Esophagus squamous epithelium (tissue), 4 donors: ENCODE data around the gene PTPRN2.

ENCODE experiments used
- POLR2A ChIP-seq, 4 donors: fragments of 450-650 bp; IDR thresholded peaks; one replicate each; pipeline ENCODE4 v1.6.1; 2017; ENCODE audit warnings: antibody characterized with exemption in 4 of 4, mild to moderate bottlenecking in 4 of 4, moderate library complexity in 3 of 4
- TF ChIP-seq, protein P1 (sequence below), 6 experiments: fragments of 450-650 bp in 4 of 6; fragments of 200-600 bp in 2 of 6; sonication (generic) in 2 of 6; IDR thresholded peaks; one replicate each; pipeline ENCODE4 v1.5.1; 2016 to 2019; ENCODE audit warnings: antibody characterized with exemption in 6 of 6, mild to moderate bottlenecking in 4 of 6, moderate library complexity in 4 of 6

DNA sequence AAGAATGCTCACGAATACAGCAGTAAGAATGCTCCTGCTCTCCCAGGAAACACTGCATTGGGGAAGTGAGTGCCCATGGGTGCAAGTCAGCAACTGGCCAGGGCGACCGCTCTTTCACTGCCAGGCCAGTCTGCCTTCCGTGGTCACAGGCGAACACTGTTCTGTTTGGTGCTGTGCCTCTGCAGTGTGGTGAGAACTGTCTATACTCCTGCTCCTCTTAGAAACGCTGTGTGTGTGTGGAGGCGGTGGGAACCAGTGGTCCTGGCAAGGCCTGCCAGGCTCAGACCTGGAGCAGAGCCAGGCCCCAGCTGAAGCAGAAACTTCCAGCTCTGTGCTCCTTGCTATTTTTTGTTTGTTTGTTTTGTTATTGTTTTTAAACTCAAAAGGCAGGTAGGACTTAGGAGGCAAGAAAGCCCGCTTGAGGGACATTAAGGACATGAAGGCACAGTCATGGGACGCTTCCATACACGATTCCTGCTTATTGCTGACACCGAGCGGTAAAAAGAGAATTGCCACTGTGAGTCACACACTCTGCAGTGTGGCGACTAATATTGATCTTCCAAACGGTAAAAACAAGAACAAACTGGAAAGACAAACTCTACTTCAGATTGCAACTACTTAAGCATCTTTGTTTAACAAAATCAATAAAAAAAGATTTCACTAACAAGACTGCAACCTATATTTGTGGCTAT lies 820.0 kb downstream of the PTPRN2 start:
- TF ChIP-seq, protein P1, sequence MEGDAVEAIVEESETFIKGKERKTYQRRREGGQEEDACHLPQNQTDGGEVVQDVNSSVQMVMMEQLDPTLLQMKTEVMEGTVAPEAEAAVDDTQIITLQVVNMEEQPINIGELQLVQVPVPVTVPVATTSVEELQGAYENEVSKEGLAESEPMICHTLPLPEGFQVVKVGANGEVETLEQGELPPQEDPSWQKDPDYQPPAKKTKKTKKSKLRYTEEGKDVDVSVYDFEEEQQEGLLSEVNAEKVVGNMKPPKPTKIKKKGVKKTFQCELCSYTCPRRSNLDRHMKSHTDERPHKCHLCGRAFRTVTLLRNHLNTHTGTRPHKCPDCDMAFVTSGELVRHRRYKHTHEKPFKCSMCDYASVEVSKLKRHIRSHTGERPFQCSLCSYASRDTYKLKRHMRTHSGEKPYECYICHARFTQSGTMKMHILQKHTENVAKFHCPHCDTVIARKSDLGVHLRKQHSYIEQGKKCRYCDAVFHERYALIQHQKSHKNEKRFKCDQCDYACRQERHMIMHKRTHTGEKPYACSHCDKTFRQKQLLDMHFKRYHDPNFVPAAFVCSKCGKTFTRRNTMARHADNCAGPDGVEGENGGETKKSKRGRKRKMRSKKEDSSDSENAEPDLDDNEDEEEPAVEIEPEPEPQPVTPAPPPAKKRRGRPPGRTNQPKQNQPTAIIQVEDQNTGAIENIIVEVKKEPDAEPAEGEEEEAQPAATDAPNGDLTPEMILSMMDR (IDR thresholded peaks at IDR 0.05), result no peak
- no peak for TF ChIP-seq POLR2A (IDR thresholded peaks at IDR 0.05)
